GM15510 (cell line): ENCODE measurements around the gene ARVCF.

Experiments used
- POLR2A ChIP-seq: IDR thresholded peaks from 3 replicates; pipeline ENCODE4 v1.6.1; 2011; ENCODE audit warnings: borderline replicate concordance; ENCODE audit not compliant: insufficient read length; ENCODE audit errors: extremely low read depth

The ARVCF gene

DNA sequence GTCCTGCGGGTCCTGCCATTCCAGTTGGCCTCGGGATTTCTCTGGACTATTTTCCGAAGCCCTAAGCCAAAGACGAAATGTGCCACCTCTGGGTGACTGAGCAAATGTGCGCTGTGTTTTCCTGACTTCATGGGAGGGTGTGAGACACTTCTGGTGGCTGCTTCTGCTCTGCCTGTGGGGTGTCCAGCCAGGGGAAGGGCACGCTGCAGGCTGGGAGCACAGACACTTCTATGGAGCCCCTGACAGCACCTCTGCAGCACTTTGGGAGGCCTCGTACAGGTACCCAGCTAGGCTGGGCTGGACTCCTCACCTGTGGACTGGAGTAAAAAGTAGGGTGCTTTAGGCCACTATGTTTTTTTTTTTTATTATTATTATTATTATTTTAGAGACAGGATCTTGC, 22.0 kb upstream of the ARVCF start:
- TF ChIP-seq POLR2A: no peak

DNA sequence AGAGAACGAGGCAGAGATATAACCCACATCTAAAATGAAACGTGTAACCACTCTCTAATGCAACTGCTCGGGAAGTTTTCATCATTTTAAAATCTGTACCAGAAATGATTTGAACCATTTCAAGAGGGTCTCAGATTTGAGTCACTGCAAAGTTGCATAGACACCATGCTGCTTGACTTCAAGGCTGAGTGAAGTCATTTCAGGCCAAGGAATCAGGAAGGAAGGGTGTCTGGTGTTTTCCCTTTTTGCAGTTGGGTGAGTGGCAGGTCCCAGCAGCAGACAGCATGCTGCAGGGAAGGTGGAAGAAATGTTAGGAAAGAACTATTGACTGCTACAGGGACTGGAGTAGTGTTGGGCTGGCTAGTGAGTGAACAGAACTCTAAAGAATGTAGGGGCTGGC, 20.8 kb upstream of the ARVCF start:
- TF ChIP-seq POLR2A: no peak

DNA sequence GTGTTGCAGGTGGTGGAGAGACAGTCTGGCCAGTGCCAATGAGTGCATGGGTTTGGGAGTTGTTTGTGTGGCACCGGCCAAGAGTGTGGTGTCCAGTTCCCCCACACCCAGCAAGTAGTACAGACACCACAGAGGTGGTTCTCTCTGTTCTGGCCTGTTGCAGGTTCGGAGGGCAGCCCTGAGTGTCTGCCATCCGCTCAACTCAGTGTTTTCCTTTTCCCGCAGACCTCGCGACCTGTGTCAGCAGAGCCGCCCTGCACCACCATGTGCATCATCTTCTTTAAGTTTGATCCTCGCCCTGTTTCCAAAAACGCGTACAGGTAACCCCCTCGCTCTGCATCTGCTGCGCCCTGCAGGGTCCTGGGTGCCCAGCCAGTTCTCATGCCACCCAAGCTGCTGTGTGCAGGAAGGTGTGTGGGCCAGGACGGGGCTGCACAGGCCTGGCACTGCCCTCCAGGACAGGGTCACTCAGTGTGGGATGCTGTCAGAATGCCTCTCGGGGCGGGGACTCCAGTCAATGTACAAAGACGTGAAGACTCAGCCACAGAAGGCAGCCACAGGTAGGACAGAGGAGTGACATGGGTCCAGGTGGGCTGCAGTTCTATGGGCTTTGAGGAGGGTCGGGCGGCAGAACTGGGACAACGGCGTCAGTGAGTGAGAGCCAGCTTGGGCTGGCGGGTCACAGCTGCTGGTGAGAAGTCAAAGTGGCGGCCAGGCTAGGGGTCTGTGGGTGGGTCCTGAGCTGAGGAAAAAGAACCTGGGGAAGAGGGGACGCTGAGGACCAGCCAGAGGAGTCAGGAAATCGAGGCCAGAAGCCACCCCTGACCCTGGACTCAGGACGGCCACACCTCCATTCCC, 20.1 kb upstream of the ARVCF start:
- TF ChIP-seq POLR2A: no peak

DNA sequence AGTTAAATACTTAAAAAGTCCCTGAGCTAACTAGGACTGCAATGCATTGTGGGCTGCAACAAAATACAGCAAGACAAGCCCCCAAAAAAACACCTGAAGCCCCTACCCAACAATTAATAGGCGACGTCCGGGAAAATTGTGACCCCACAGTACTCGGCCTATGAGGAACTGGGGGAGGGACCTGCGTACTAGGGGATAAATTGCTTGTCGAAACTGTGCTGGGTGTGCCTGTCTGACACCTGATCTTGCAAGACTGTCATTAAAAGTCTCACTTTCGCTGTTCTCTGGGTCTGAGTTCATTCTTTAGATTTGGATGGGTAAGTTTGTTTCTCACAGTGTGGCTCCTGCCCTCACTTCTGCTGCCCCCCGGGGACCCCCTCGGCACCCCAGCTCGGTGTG, 19.5 kb upstream of the ARVCF start:
- peak; percentile 15 for TF ChIP-seq POLR2A

DNA sequence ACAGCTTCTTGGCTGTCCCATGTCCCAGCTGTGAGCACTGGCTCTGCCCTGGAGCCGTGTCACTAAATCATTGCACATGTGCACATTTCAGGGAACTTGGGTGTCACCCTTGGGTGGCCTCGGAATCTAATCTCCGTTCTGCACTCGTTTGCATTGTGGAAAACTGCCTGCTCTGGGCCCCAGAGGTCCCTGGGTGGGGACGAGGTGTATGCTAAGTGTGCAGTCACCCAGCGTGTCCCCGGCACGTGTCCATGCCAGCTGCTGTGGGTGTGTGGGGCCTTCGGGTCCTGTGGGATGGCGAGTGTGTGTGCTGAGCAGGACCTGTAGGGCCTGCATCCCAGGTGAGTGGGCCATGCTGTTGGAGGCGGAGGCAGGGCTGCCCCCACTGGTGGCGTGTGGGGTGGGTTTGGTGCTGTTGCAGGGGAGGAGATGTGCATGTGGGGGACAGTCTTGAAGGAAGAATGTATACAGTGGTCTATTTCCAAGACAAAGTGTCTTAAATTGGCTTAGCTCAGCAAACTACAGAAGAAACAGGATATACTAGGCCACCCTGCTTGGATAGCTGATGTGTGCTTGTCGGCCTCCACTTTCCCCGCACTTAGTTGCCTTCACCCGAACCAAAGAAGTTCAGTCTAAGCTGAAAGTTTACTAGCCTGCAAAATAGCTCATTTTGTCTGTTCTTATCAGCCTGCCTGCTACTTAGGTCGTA, 18.9 kb upstream of the ARVCF start:
- no peak for TF ChIP-seq POLR2A

DNA sequence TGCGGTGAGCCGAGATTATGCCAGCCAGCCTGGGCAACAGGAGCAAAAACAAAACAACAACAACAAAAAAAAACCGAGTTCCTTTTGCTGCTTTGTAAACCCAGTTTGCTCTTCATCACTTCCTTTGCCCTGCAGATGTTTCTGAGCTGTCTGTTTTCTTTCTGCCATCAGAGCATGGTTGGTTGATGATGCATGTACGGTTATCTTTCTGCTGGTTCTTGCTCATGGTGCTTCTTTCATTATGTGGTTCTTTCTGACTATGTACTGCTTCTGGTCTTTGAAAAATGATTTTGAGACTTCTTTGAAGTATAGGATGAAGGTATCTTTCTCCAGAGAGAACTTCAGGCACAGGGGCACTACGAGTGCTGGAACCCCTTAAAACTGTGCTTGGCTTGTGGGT, 17.5 kb upstream of the ARVCF start:
- no peak for TF ChIP-seq POLR2A

DNA sequence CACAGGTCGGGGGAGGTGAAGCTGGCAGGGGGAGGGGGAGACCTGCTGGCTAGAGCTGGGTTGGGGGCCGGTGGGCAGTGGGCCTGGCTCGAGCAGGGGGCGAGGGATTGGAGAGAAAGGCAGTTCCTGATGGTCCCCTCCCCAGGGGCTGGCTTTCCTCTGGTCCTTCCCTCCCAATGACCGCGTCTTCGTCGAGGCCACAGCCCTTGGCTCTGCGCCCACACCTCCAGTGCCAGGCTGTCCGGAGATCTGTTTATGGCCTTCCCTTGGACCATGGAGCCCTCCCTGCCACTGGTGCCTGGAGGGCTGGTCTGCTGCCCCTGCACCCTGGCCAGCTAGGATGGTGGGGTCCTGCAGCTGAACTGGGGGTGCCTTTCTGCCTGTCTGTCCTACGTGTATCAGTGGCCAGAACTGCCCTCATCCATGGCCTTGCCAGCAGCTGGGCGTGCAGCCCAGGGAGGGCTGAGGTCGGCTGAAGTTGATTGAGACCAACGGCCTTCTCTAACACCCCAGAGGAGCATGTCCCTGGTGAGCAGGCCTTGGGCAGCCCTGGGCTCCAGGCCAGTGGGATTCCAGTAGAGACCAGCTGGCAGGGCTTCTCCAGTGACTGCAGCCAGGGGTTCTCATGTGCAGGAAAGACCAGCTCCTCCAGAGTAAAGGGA, 16.6 kb upstream of the ARVCF start:
- no peak for TF ChIP-seq POLR2A

DNA sequence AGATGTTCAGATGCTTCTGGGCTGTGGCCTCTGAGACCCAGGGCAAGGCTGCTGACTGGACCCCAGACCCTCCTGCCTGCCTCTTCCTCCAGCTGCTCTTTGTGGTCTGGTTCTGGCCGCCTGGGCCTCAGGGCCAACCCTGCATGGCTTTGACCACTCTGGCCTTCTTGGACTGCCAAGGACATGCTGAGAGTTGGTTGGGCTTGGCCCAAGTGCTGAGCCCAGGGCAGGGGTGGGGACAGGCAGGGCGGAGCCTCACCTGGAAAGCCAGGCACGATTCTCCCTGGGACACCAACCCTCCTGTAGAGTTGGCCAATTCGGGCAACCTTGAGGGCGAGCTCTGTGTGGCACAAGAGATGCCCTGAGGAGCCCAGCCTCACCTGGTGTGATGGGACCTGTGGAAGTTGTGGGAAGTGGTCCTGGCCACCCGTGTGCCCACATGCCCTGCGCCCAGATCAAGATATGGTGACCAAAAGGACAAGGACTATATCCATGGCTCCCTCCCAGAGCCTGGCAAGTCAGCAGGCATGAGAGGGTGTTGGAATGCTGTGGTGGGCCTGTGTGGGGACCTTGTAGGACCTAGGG, 15.9 kb upstream of the ARVCF start:
- no peak for TF ChIP-seq POLR2A

DNA sequence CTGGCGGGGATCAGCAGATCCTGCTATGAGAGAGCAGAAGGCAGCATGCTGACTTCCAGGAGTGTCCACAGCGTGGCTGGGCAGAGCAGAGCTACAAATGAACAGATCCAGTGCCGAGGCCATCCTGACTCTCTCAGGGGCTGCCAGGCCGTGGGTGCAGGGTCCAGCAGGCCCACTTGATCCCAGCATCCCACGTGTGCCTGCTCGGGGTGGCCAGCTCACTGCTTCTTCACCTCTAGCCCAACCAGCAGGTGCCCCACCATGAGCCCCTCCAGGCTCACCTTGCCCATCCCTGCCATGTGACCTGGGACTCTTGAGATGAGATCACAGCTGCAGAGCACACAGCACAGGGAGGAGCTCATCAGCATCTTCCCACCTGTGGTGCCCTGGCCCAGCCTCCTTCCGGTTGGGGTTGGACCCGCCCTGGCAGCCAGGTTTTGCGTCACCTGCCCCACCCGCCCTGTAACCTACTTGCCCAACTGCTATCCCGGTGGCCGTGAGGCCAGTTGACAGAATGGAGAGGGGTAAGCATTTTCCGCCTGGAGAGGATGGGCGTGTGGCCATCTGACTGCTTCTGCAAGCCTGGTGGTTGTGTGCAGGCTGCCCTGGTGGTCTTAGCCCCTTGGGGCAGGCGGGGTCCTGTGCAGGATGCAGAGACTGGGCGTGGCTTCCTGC, 15.2 kb upstream of the ARVCF start:
- no peak for TF ChIP-seq POLR2A

DNA sequence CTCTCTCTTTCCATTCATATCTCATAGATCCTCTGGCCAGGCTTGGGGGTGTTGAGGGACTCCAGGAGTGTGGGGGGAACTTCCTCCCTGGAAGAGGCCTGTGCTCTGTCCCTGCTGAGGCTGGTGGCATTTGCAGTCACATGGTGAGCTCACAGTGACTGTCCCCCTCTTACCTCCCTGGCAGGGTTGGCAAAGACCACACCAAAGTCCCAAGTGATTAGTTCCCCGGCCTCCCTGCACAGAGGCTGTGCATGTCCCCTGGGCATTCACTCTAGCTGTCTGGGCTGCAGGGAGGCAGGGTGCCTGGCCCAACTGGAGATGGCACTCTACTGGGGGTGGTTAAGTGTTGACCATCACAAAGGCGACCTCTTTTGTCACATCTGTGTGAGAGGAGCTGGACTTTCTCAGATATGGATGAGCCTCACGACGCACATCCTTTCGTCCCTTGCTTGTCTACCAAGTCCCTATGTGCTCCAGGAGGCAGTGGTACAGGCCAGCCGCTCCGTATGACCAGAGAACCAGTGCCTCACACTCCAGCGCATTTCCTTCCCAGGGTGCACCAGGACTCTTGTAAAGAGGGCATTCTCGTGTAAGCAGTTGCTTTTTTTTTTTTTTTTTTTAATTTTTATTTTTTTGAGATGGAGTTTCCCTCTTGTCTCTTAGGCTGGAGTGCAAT, 13.1 kb upstream of the ARVCF start:
- TF ChIP-seq POLR2A: no peak

DNA sequence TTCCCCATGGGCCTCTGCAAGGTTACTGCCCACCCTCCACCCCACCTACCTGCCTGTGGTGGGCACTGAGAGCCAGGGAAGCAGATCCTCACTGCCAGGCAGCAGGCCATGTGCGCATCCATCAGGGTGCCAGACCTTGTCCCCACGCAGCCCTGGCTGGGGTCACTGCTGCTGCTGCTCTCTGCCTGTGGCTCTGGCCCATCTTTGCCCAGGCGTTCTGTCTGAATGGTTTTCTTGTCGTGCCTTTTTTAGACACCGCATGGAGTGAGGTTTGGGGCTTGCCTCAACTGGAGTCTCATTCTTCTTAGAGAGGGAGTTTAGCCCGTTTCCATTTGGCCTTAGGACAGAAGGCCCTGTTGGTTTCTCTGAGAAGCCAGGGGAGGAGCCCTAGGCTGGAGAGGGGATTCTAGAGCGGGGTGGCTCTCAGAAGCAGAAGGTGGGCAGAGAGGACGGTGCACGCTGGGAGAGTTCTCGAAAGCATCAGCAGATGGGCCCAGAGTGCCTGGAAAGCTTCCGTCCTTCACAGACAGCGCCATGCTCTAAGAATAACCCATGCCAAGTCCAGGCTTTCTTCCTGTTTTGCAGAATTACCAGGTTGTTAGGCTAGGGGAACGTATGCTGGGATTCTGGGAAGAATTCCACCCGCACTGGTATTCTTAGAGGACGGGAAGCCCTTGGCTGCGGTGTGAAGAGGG, 12.4 kb upstream of the ARVCF start:
- no peak for TF ChIP-seq POLR2A

DNA sequence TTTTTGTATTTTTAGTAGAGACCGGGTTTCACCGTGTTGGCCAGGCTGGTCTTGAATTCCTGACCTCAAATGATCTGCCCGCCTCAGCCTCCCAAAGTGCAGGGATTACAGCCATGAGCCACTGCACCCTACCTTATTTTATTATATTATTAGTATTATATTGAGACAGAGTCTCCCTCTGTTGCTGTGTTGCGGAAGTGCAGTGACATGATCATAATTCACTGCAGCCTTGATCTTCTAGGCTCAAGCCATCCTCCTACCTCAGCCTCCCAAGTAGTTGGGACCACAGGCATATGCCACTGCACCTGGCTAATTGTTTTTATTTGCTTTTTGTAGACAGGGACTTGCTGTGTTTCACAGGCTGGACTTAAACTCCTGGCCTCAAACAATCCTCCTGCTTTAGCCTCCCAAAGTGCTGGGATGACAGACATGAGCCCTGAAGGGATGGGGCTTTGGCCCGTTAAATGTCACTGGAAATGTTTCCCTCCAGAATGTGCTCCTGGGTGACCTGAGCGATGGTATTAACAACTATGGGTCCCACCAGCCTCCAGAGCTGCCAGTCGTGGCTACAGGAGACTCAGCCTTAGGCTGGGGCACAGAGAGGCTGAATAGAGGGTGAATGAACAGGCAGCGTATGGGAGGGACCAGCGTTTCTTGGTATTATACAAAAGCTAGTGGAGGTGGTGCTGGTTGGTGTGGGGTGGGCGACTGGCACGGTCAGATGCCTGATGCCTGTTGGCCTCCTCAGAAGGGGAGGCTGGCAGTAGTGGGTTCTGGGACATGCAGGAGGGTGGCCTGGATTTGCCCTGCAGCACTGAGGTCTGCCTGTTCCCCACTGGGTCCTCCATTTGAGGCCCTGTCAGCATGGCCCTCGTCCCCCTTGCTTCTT, 11.6 kb upstream of the ARVCF start:
- no peak for TF ChIP-seq POLR2A

DNA sequence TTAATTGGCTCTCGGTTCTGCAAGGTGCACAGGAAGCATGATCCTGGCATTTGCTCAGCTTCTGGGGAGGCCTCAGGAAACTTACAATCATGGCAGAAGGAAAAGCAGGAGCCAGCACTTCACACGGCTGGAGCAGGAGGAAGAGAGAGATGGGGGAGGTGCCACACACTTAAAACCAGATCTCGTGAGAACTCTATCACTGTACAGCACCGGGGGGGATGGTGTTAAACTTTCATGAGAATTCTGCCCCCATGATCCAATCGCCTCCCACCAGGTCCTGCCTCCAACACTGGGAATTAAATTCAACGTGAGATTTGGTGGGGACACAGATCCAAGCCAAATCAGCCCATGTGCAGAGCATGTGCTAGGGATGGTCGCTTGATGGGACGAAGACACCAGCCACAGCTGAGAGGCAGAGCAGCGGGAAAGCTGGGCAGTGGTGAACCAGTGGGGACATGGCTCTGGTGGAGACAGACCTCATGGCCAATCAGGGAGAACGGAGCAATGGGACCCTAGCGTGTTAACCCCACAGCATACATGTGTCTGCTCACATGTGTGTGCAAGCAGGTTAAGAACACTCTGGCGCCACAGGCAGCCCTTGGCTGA, 10.5 kb upstream of the ARVCF start:
- TF ChIP-seq POLR2A: no peak
